ENCODE measurements around the gene OMA1.
"Not testable (repeated sequence)": the region's sequence is repeated elsewhere in the genome, so short reads cannot be mapped to it uniquely, and the experiment has no call there.

The OMA1 gene

DNA sequence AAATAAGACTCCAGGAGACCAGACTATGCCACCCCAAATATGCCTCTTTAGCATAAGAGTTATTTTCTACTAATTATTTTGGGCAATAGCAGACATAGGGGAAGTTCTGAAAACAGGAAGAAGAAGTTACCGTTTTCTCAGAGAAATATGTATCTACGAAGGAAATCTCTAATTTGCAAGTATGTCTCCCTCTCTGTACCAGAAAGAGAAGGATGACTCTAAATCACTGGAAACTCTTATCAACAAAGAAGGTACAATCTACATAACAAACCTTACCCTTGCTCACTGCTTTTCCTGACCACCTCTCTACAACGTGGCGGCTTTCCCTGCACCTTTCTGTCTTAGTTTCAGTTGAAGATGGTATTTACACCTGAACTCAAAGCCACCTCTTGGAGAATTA is 49.0 kb downstream of the OMA1 start:
- Histone ChIP-seq H2BK5ac (ENCODE audit: low read depth, low read length, poor library complexity) (no peak overlapping the region), H4K8ac (ENCODE audit: low read depth, low read length) (no peak overlapping the region), H3K18ac (ENCODE audit: low read length) (no peak overlapping the region), H3K79me1 (ENCODE audit: low read length) (no peaks in the 10 kb centered on the region), H2AFZ (ENCODE audit: insufficient read depth, low read length, poor library complexity) (no peak overlapping the region), H3K14ac (ENCODE audit: low read length) (no peak overlapping the region), H3K9ac (ENCODE audit: low read length) (no peak overlapping the region), H3K27me3 (ENCODE audit: insufficient read depth, low read length) (no peaks in the 10 kb centered on the region), H3K9me3 (ENCODE audit: insufficient read depth, low read depth, low read length) (no peaks in the 10 kb centered on the region), H4K12ac (ENCODE audit: low read depth, low read length) (no peak overlapping the region), H3K23ac (ENCODE audit: low read length) (no peak overlapping the region), H3K79me2 (ENCODE audit: control insufficient read depth, insufficient read depth, low read length, poor library complexity) (no peaks in the 10 kb centered on the region), H3K4me1 (ENCODE audit: control insufficient read depth in 1 of 2, insufficient read depth in 2 of 2, low read length in 2 of 2) (no peaks in the 10 kb centered on the region), H3K4ac (ENCODE audit: low read depth, low read length) (no peak overlapping the region), H2AK5ac (ENCODE audit: low read length) (no peak overlapping the region), H2BK120ac (ENCODE audit: insufficient read depth, low read length, poor library complexity) (no peak overlapping the region), H3K4me3 (ENCODE audit: low read depth, low read length) (no peak overlapping the region), H3K36me3 (ENCODE audit: control insufficient read depth in 1 of 2, insufficient read depth in 2 of 2, low read length in 2 of 2) (no peaks in the 10 kb centered on the region), H3K4me2 (ENCODE audit: low read length) (no peak overlapping the region), H3K27ac (ENCODE audit: low read depth, low read length) (no peak overlapping the region), H2BK12ac (ENCODE audit: low read length) (no peak overlapping the region), H4K91ac (ENCODE audit: low read depth, low read length) (no peak overlapping the region)
- WGBS (ENCODE audit: extremely low coverage, insufficient coverage, insufficient read length), result no CpG with 5 or more reads among the region's 4 CpGs
- no peak for DNase-seq

DNA sequence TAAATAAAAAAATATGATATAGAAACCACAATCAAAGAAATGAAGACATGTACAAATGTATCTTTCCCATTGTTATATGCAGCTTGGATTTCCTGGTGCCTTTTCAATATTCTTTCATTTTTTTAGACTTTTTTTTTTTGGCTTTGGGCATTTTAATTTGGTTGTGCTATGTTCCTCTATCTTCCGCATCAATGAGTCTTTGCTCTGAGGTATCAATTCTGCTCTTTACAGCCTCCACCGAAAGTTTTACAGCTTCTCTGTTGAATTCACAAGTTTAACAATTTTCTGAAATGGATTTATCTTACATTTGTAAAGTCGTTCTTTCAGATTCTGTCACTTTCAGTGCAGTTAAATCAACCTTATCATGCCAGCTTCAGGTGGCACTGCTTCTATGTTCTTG is 50.5 kb downstream of the OMA1 start:
- Histone ChIP-seq H3K4me2 (ENCODE audit: low read length) (no peak overlapping the region), H3K23ac (ENCODE audit: low read length) (no peak overlapping the region), H3K18ac (ENCODE audit: low read length) (no peak overlapping the region), H2BK120ac (ENCODE audit: insufficient read depth, low read length, poor library complexity) (no peak overlapping the region), H3K9ac (ENCODE audit: low read length) (no peak overlapping the region), H3K4me3 (ENCODE audit: low read depth, low read length) (no peak overlapping the region), H3K27ac (ENCODE audit: low read depth, low read length) (no peak overlapping the region), H4K8ac (ENCODE audit: low read depth, low read length) (no peak overlapping the region), H2AFZ (ENCODE audit: insufficient read depth, low read length, poor library complexity) (no peak overlapping the region), H3K4me1 (ENCODE audit: control insufficient read depth in 1 of 2, insufficient read depth in 2 of 2, low read length in 2 of 2) (no peaks in the 10 kb centered on the region), H3K79me2 (ENCODE audit: control insufficient read depth, insufficient read depth, low read length, poor library complexity) (no peaks in the 10 kb centered on the region), H3K9me3 (ENCODE audit: insufficient read depth, low read depth, low read length) (no peaks in the 10 kb centered on the region), H4K91ac (ENCODE audit: low read depth, low read length) (no peak overlapping the region), H3K27me3 (ENCODE audit: insufficient read depth, low read length) (no peaks in the 10 kb centered on the region), H3K14ac (ENCODE audit: low read length) (no peak overlapping the region), H4K12ac (ENCODE audit: low read depth, low read length) (no peak overlapping the region), H2BK5ac (ENCODE audit: low read depth, low read length, poor library complexity) (no peak overlapping the region), H3K79me1 (ENCODE audit: low read length) (no peaks in the 10 kb centered on the region), H3K4ac (ENCODE audit: low read depth, low read length) (no peak overlapping the region), H2BK12ac (ENCODE audit: low read length) (no peak overlapping the region), H2AK5ac (ENCODE audit: low read length) (no peak overlapping the region), H3K36me3 (ENCODE audit: control insufficient read depth in 1 of 2, insufficient read depth in 2 of 2, low read length in 2 of 2) (no peaks in the 10 kb centered on the region)
- WGBS (ENCODE audit: extremely low coverage, insufficient coverage, insufficient read length), result no CpG with 5 or more reads among the region's 3 CpGs
- DNase-seq, result no peak

DNA sequence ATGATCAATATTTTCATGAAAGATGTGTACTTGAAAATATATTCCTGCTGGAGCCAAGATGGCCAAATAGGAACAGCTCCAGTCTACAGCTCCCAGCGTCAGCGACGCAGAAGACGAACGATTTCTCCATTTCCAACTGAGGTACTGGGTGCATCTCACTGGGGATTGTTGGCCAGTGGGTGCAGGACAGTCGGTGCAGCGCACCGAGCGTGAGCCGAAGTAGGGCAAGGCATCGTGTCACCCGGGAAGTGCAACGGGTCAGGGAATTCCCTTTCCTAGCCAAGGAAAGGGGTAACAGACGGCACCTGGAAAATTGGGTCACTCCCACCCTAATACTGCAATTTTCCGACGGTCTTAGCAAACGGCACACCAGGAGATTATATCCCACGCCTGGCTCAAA is 57.6 kb downstream of the OMA1 start:
- H3K9ac ChIP-seq (ENCODE audit: low read length); H4K8ac ChIP-seq (ENCODE audit: low read depth, low read length); H3K27me3 ChIP-seq (ENCODE audit: insufficient read depth, low read length); DNase-seq; H3K4ac ChIP-seq (ENCODE audit: low read depth, low read length); H3K4me1 ChIP-seq (ENCODE audit: control insufficient read depth in 1 of 2, insufficient read depth in 2 of 2, low read length in 2 of 2); H3K4me3 ChIP-seq (ENCODE audit: low read depth, low read length); H3K23ac ChIP-seq (ENCODE audit: low read length); H2AK5ac ChIP-seq (ENCODE audit: low read length); H2AFZ ChIP-seq (ENCODE audit: insufficient read depth, low read length, poor library complexity); H3K27ac ChIP-seq (ENCODE audit: low read depth, low read length); H3K36me3 ChIP-seq (ENCODE audit: control insufficient read depth in 1 of 2, insufficient read depth in 2 of 2, low read length in 2 of 2); H4K91ac ChIP-seq (ENCODE audit: low read depth, low read length); H3K9me3 ChIP-seq (ENCODE audit: insufficient read depth, low read depth, low read length); H3K4me2 ChIP-seq (ENCODE audit: low read length); H2BK120ac ChIP-seq (ENCODE audit: insufficient read depth, low read length, poor library complexity); H2BK5ac ChIP-seq (ENCODE audit: low read depth, low read length, poor library complexity); H2BK12ac ChIP-seq (ENCODE audit: low read length); H3K14ac ChIP-seq (ENCODE audit: low read length); H3K79me1 ChIP-seq (ENCODE audit: low read length); H3K18ac ChIP-seq (ENCODE audit: low read length); H3K79me2 ChIP-seq (ENCODE audit: control insufficient read depth, insufficient read depth, low read length, poor library complexity); H4K12ac ChIP-seq (ENCODE audit: low read depth, low read length): not testable (repeated sequence)
- WGBS (ENCODE audit: extremely low coverage, insufficient coverage, insufficient read length), result no CpG with 5 or more reads among the region's 18 CpGs

DNA sequence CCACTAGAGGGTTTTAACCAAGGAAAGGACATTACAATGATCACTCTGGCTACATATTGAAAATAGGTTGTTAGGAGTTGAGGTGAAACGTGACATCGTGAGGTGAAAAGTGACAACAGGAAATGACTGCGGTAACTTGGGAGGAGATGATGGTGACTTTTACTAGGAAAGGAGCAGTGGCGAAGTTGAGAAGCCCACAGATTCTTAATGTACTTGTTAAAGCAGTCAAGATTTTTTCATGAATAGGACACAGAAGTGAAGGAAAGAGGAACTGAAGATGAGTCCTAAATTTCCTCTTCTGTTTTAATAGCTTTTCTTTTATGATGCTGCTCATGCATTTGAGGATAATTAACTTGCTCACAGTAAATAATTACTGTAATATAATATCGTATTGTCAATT is 59.5 kb downstream of the OMA1 start:
- no peak overlapping the region for H3K27ac ChIP-seq (ENCODE audit: low read depth, low read length)
- WGBS (ENCODE audit: extremely low coverage, insufficient coverage, insufficient read length), result 100% methylated on average over 3 of the region's 5 CpGs

More for the DNA sequence above, 59.5 kb downstream of the OMA1 start:
- H3K79me1 ChIP-seq (ENCODE audit: low read length), result no peaks in the 10 kb centered on the region
- H4K8ac ChIP-seq (ENCODE audit: low read depth, low read length), result no peak overlapping the region
- H3K4me1 ChIP-seq (ENCODE audit: control insufficient read depth in 1 of 2, insufficient read depth in 2 of 2, low read length in 2 of 2), result no peaks in the 10 kb centered on the region
- H2AK5ac ChIP-seq (ENCODE audit: low read length), result no peak overlapping the region
- H4K12ac ChIP-seq (ENCODE audit: low read depth, low read length), result no peak overlapping the region
- no peaks in the 10 kb centered on the region for H3K79me2 ChIP-seq (ENCODE audit: control insufficient read depth, insufficient read depth, low read length, poor library complexity)
- H4K91ac ChIP-seq (ENCODE audit: low read depth, low read length), result no peak overlapping the region
- no peak overlapping the region for H3K9ac ChIP-seq (ENCODE audit: low read length)
- no peak overlapping the region for H2BK5ac ChIP-seq (ENCODE audit: low read depth, low read length, poor library complexity)
- no peak overlapping the region for H3K4me2 ChIP-seq (ENCODE audit: low read length)
- no peak overlapping the region for H2AFZ ChIP-seq (ENCODE audit: insufficient read depth, low read length, poor library complexity)
- no peak overlapping the region for H3K14ac ChIP-seq (ENCODE audit: low read length)
- peaks cover 6% of the 10 kb centered on the region for H3K9me3 ChIP-seq (ENCODE audit: insufficient read depth, low read depth, low read length)
- no peaks in the 10 kb centered on the region for H3K27me3 ChIP-seq (ENCODE audit: insufficient read depth, low read length)
- H3K18ac ChIP-seq (ENCODE audit: low read length), result no peak overlapping the region
- no peak overlapping the region for H3K4me3 ChIP-seq (ENCODE audit: low read depth, low read length)
- H3K4ac ChIP-seq (ENCODE audit: low read depth, low read length), result no peak overlapping the region
- no peak overlapping the region for H2BK120ac ChIP-seq (ENCODE audit: insufficient read depth, low read length, poor library complexity)
- H2BK12ac ChIP-seq (ENCODE audit: low read length), result no peak overlapping the region
- no peak overlapping the region for H3K23ac ChIP-seq (ENCODE audit: low read length)
- peaks cover 2 to 4% of the 10 kb centered on the region in 2 experiments for H3K36me3 ChIP-seq (ENCODE audit: control insufficient read depth in 1 of 2, insufficient read depth in 2 of 2, low read length in 2 of 2)
- no peak for DNase-seq

All from trophoblast cell (in vitro differentiated cells and primary cell).